Skeletal muscle tissue (tissue), 4 donors: ENCODE results near the gene CUEDC1. TPM values are rescaled to one million over a fixed set of nuclear protein-coding genes. Genes with fewer than 3 reads are reported as not detected.
A peak's percentile ranks its signal among the peaks of the same experiment; 100 is the strongest.

Source experiments
- H3K27ac ChIP-seq: one replicate; pipeline ENCODE4 v1.7.0; 2013; ENCODE audit warnings: mild to moderate bottlenecking, low read depth, low read length, inconsistent platforms
- H3K27me3 ChIP-seq, 3 donors: one replicate each; pipeline ENCODE4 v1.7.0; 2013; ENCODE audit warnings: low read length in 3 of 3; ENCODE audit not compliant: control insufficient read depth in 3 of 3, insufficient read depth in 3 of 3
- H3K36me3 ChIP-seq, 3 donors: one replicate each; pipeline ENCODE4 v1.7.0; 2013; ENCODE audit warnings: low read length in 3 of 3; ENCODE audit not compliant: control insufficient read depth in 3 of 3, insufficient read depth in 3 of 3
- H3K4me1 ChIP-seq, 3 donors: one replicate each; pipeline ENCODE4 v1.7.0; 2013; ENCODE audit warnings: low read length in 3 of 3, mild to moderate bottlenecking in 3 of 3; ENCODE audit not compliant: control insufficient read depth in 3 of 3, insufficient read depth in 3 of 3
- H3K4me3 ChIP-seq, 3 donors: one replicate each; pipeline ENCODE4 v1.7.0; 2013; ENCODE audit warnings: low read length in 3 of 3
- H3K9ac ChIP-seq, 3 donors: one replicate each; pipeline ENCODE4 v1.7.0; 2013; ENCODE audit warnings: low read length in 3 of 3, mild to moderate bottlenecking in 3 of 3, moderate library complexity in 2 of 3, low read depth in 1 of 3
- H3K9me3 ChIP-seq, 3 donors: one replicate each; pipeline ENCODE4 v1.7.0; 2013; ENCODE audit warnings: low read length in 3 of 3; ENCODE audit not compliant: control insufficient read depth in 3 of 3
- total RNA-seq: library from RNA; depleted of rRNA; stranded (reverse); fragments of >200 nt; gene quantifications from one replicate; pipeline ENCODE4 v1.2.3, GENCODE V29; 2014
- donor health status: Osteomylitis.

The CUEDC1 gene
- total RNA-seq, 1 donor from 2014 or later, result 10.4 TPM

DNA sequence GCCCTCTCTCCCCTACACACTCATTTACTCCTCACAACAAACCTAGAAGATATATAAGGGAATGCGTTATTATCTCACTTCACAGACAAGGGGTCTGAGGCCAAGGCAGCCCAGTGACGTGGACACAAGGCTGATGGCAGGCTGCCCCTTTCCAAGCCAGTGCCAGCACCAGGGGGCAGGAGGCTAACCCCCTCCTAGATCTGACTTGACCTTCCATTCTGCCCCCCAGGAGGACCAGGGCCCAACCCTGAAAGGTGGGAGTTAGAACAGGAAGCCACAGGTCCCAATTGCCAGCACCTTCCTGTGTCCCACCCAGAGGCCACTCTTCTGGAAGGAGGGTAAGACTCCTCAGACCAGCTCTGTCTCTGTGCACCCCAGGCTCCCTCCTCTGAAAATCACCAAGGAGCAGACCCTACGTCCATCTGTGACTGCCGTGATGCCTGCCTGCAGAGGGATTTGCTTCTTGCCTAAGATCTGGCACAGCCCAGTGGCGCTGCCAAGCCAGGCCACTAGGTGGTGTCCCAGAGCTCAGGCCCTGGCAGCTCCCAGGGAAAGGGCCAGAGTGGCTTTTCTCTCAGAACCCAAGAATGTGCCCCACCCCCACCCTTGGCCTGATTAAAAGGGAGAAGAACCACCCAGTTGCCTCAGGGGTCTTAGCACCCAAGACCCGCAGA, 62.9 kb downstream of the CUEDC1 start:
- H3K27me3 ChIP-seq, result no peaks in the 10 kb centered on the region
- peaks cover 78 to 87% (median 83%) of the 10 kb centered on the region in 3 donors for H3K4me1 ChIP-seq
- peak overlapping the region; percentile 58 to 78 (median 64) for H3K4me3 ChIP-seq
- H3K36me3 ChIP-seq, result no peaks in the 10 kb centered on the region
- no peaks in the 10 kb centered on the region for H3K9me3 ChIP-seq
- H3K27ac ChIP-seq, result peak overlapping the region; percentile 97
- peak overlapping the region; percentile 80 to 90 (median 89) for H3K9ac ChIP-seq

DNA sequence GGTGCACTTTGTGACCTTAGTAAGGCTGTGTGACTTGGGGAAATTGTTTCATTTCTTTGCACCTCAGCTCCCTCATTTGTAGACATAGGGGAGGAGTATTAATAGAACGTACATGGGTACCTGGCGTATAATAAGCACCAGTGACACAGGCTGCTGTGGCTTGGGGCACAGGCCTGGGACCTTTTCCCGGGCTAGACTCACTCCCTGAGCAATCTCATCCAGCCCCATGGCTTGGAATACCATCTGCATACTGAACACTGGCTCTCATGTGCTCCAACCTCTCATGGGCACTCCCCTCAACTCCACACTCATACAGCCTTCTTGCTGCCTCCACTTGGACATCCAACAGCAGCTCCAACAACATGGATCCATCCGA, 64.4 kb downstream of the CUEDC1 start:
- Histone ChIP-seq H3K4me1 (peaks cover 73 to 84% (median 81%) of the 10 kb centered on the region in 3 donors), H3K4me3 (peak overlapping the region in 2 of 3 donors; percentile 32 to 45), H3K9me3 (no peaks in the 10 kb centered on the region), H3K27me3 (no peaks in the 10 kb centered on the region), H3K27ac (peak overlapping the region; percentile 97), H3K36me3 (no peaks in the 10 kb centered on the region), H3K9ac (peak overlapping the region; percentile 63 to 89 (median 68))

DNA sequence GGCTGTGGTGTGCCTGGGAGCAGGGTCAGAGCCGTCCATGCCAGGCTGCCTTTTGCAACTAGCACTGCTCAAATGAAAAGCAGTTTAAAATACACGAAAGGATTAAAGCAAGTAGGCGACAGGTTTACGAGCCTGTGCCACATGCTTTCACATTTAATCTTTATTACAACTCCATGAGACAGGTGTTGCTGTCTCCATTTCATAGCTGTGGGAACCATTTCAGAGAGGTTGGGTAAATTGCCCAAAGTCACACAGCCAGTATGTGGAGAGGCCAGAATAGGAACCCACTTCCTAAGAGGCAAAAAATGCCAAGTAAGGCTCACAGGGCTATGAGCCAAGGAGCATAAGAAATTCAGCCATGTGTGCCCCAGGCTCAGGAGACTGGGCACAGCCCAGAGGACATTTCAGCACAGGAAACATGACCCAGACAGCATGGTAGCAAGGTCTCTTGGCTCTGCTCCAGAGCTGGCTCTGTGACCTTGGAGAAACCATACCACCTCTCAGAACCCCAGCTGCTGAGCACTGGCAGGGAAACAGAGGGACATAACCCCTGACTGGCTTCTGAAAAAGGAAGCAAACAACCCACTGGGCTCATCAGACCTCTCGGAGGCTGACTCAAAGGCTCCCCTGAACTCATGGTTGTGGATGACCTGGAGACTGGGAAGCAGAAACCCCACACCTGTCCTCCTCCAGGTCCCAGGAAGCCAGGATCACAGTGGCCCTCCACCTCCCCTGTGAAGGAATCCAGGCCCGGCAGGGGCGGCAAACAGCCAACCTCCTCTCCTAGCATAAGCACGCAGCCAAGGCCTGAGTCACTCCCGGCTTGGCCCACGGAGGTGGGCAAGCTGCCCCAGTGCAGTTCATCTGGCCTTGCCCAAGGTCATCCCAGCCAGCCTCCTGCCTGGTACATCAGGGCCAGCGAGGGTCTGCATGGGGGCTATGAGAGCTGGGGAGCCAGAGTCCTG, 65.0 kb downstream of the CUEDC1 start:
- Histone ChIP-seq H3K27me3 (no peaks in the 10 kb centered on the region), H3K9me3 (no peaks in the 10 kb centered on the region), H3K4me1 (peaks cover 66 to 77% (median 75%) of the 10 kb centered on the region in 3 donors), H3K27ac (peak overlapping the region; percentile 97), H3K9ac (peak overlapping the region; percentile 63 to 89 (median 68)), H3K4me3 (peak overlapping the region; percentile 31 to 45 (median 32)), H3K36me3 (peaks cover 0 to under 1% (median 0%) of the 10 kb centered on the region in 3 donors)

DNA sequence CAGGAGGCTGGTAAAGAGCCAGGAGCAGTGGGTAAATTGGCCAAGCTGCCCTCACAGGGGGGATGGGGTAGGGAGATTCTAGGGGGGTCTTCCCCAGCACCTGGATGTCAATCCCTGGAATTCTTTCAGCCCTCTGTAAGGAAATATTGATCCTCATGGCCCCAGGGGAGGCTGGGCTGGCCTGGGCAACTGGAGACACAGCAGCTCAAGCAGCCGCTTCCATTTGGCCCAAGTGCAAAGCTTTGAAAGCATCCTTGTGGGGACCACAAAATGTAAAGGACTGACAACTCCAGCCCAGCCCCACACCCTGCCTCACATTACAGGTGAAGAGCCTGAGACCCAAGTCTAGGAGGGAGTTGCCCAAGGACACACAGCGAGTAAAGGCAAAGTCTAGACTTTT, 66.0 kb downstream of the CUEDC1 start:
- peak overlapping the region; percentile 97 for H3K27ac ChIP-seq
- H3K36me3 ChIP-seq, result peaks cover 7 to 9% (median 8%) of the 10 kb centered on the region in 3 donors
- H3K4me3 ChIP-seq, result peak overlapping the region in 1 of 3 donors; percentile 13
- H3K9ac ChIP-seq, result peak overlapping the region; percentile 44 to 89 (median 60)
- no peaks in the 10 kb centered on the region for H3K9me3 ChIP-seq
- H3K27me3 ChIP-seq, result no peaks in the 10 kb centered on the region
- H3K4me1 ChIP-seq, result peaks cover 59 to 68% (median 65%) of the 10 kb centered on the region in 3 donors

DNA sequence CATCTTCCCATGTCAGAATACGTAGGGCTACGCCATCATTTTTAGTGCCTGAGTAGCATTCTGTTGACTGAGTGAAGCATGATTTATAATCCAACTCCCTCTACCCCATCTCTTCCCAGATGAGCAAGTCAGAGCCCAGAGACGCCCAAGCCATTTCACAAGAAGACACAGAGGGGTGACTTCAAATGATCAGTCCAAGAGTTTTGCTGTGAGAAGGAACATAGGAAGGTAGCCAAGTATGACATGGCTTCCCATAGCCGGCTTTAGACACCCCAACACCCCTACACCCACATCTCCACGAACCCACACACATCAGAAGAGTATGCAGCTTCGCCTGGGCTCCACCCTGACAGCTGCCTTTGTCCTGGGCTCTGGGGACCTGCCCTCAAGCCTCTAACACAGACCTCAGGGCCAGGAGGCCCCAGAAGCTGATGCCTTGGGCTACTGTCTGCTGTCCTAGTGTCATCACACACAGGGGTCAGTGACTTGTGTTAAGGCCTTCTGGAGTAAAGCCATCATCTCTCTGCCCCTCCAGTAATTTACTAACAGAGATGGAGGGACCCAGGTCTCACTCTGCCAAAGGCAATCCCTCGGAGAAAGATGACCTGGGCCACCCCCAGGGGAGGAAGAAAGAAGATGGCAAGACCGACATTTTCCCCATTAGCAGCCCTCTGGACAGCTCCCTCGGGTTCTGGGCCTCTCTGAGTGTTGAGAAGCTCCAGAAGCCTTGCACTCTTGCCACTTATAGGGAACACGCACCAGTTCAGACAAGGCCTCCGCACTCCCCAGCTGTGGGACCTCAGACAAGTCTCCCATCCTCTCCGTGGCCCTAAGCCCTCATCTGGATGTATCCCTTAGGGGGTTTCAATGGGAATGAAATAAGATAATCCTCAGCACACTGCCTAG, 66.6 kb downstream of the CUEDC1 start:
- no peaks in the 10 kb centered on the region for H3K9me3 ChIP-seq
- peaks cover 10 to 13% (median 12%) of the 10 kb centered on the region in 3 donors for H3K36me3 ChIP-seq
- H3K27ac ChIP-seq, result peak overlapping the region; percentile 97
- peak overlapping the region; percentile 44 to 89 (median 60) for H3K9ac ChIP-seq
- H3K27me3 ChIP-seq, result no peaks in the 10 kb centered on the region
- H3K4me3 ChIP-seq, result peak overlapping the region in 1 of 3 donors; percentile 29
- peaks cover 54 to 61% (median 60%) of the 10 kb centered on the region in 3 donors for H3K4me1 ChIP-seq

DNA sequence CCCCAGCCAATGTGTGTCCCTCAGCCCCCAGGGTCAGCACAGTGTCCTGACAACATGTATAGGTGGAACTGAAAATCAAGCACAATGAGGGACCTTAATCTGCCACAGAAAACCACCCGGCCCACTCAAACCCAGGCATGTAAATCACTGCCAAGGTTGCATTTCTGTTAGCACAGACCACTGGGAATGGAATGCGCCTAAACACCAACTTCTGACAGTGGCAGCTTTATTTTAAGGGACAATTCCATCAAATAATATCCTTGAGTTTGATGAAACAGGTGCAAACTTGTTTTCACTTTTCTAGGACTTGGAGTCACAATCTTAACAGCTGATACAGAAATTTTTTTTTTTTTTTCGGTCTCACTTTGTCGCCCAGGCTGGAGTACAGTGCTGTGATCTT, 68.1 kb downstream of the CUEDC1 start:
- Histone ChIP-seq H3K27ac (peak overlapping the region; percentile 13), H3K27me3 (no peaks in the 10 kb centered on the region), H3K36me3 (peaks cover 15 to 23% (median 16%) of the 10 kb centered on the region in 3 donors), H3K4me1 (peaks cover 40 to 59% (median 46%) of the 10 kb centered on the region in 3 donors), H3K4me3 (no peak overlapping the region), H3K9me3 (no peaks in the 10 kb centered on the region), H3K9ac (peak overlapping the region in 1 of 3 donors; percentile 25)

DNA sequence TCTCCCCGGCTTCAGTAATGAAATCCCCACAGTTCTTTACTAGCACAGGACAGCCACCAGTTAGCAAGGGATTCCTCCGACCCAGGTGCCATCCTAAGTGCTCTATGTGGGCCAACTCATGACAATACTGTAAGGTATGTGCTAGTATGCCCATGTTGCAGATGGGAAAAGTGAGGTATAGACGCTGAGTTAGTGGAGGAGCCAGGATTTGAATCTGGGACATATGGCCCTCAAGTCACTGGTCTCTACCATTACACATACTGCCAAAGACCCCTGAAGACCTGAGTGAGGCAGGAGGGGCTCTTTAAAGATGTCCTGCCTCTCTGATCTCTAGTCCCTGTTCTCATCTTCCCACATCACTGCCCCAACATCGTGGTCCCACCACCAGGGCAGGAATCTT, 69.2 kb downstream of the CUEDC1 start:
- Histone ChIP-seq H3K4me3 (no peak overlapping the region), H3K9me3 (no peaks in the 10 kb centered on the region), H3K9ac (no peak overlapping the region)

DNA sequence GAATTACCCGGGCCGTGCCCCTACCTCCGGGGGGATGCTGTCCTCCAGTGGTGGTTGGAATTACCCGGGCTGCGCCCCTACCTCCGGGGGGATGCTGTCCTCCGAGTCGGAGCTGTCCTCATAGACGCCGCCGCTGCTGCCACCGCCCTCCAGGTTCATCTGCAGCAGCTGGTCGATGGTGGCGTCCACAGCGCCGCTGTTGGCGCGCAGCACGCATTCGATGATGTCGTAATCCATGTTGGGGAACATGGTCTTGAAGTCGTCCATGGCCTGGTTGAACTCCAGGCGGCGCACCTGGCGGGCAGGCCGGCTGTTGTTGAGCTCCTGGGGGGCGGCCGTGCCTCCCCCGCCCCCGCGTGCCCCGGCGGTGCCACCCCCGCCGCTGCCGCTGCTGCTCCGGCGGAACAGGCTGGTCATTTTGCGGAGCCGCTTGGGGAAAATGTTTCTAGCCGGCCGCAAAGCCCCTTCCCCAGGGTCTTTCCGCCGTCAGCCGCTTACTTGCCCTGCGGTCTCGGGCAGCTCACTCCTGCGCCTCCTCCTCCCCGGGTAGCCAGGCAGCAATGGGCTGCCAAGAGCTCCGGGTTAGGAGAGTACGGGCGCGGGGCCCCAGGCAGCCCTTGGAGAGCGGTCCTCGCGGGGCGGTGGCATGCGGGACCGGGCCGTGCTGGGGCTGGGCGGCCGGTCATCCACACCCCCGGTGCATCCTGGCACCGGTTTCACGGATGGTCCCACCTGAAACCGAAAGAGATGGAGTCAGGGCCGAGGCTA, 69.9 kb downstream of the CUEDC1 start:
- no peak overlapping the region for H3K27ac ChIP-seq
- no peaks in the 10 kb centered on the region for H3K27me3 ChIP-seq
- peaks cover 40 to 58% (median 45%) of the 10 kb centered on the region in 3 donors for H3K4me1 ChIP-seq
- no peak overlapping the region for H3K4me3 ChIP-seq
- H3K9ac ChIP-seq, result no peak overlapping the region
- H3K36me3 ChIP-seq, result peaks cover 16 to 23% (median 18%) of the 10 kb centered on the region in 3 donors
- no peaks in the 10 kb centered on the region for H3K9me3 ChIP-seq

More for the DNA sequence above, 69.2 kb downstream of the CUEDC1 start:
- Histone ChIP-seq H3K36me3 (peaks cover 16 to 23% (median 16%) of the 10 kb centered on the region in 3 donors), H3K27ac (no peak overlapping the region), H3K27me3 (no peaks in the 10 kb centered on the region), H3K4me1 (peaks cover 40 to 58% (median 45%) of the 10 kb centered on the region in 3 donors)
